PFSK-1 (cell line): ENCODE data around the gene MEPCE.

Experiments
- FOXP2 ChIP-seq: optimal IDR thresholded peaks from 2 replicates; pipeline ENCODE3; 2011; ENCODE audit warnings: borderline replicate concordance, control low read depth, inconsistent platforms; ENCODE audit not compliant: insufficient read depth; ENCODE audit errors: extremely low read length, extremely low read depth
- POLR2AphosphoS5 ChIP-seq: IDR thresholded peaks from 2 replicates; pipeline ENCODE4 v1.6.1; 2012; ENCODE audit warnings: low read depth, mild to moderate bottlenecking, control low read depth, low read length, moderate library complexity
- REST ChIP-seq, 2 experiments: IDR thresholded peaks; 2 replicates each; pipeline versions ENCODE4 v1.6.1 to v1.8.0; 2011 to 2012; ENCODE audit warnings: low read depth in 2 of 2, low read length in 2 of 2, control low read depth in 1 of 2, inconsistent platforms in 1 of 2, mild to moderate bottlenecking in 1 of 2, moderate library complexity in 1 of 2; ENCODE audit not compliant: insufficient read depth in 1 of 2
- SIN3A ChIP-seq: IDR thresholded peaks from 2 replicates; pipeline ENCODE4 v1.6.1; 2012; ENCODE audit warnings: mild to moderate bottlenecking, low read length, moderate library complexity, borderline replicate concordance; ENCODE audit not compliant: insufficient read depth
- TAF1 ChIP-seq: IDR thresholded peaks from 2 replicates; pipeline ENCODE4 v1.6.1; 2012; ENCODE audit warnings: low read length, control low read depth, borderline replicate concordance; ENCODE audit not compliant: insufficient read depth

GRCh38 chr7:100396421-100396982 is 33.1 kb upstream of the MEPCE start:
- no peak for TF ChIP-seq TAF1
- no peak for TF ChIP-seq REST (IDR thresholded peaks at IDR 0.05; ENCODE audit: insufficient read depth in 1 of 2, low read depth in 2 of 2, low read length in 2 of 2)
- TF ChIP-seq POLR2AphosphoS5, result no peak
- TF ChIP-seq SIN3A, result no peak
- TF ChIP-seq FOXP2, result no peak
